PC-9 (cell line): ENCODE results near the gene SULT1E1. TPM values are rescaled to one million over a fixed set of nuclear protein-coding genes. Genes with fewer than 3 reads are reported as not detected.

Source experiments
- BruUV-seq: library from RNA; stranded (reverse); fragments of 400-500 nt; replicated peaks from 2 replicates; lab custom pipeline; 2021; lab: Mats Ljungman, UMichigan
- CTCF ChIA-PET: fragments of 300-600 bp; sonication (Branson Sonifier 250); formaldehyde crosslinking; loops from one replicate; lab custom pipeline; 2022; ENCODE audit warnings: antibody characterized with exemption; lab: Charles Lee
- POLR2A ChIA-PET: fragments of 300-600 bp; sonication (Branson Sonifier 250); formaldehyde crosslinking; loops from one replicate; lab custom pipeline; 2022; ENCODE audit warnings: antibody characterized with exemption; ENCODE audit not compliant: unreplicated experiment; lab: Charles Lee
- DNase-seq, 2 experiments: peaks; one replicate each; pipeline versions ENCODE4 v3.0.0 to v3.0.0-alpha.2; 2015 to 2022; ENCODE audit warnings: mixed read lengths in 1 of 2
- H2AFZ ChIP-seq: fragments of 200-600 bp; sonication (generic); 2 replicates; pipeline ENCODE4 v1.8.1; 2017; ENCODE audit warnings: antibody characterized with exemption
- H3F3A ChIP-seq: fragments of 200-600 bp; sonication (generic); 2 replicates; pipeline ENCODE4 v1.8.1; 2017; ENCODE audit warnings: antibody characterized with exemption, mild to moderate bottlenecking, low read depth; ENCODE audit not compliant: insufficient read depth
- H3K27ac ChIP-seq: fragments of 200-600 bp; sonication (generic); 2 replicates; pipeline ENCODE4 v1.6.1; 2016; ENCODE audit warnings: mixed run types
- H3K27me3 ChIP-seq: fragments of 200-600 bp; sonication (generic); 2 replicates; pipeline ENCODE4 v1.6.1; 2016; ENCODE audit warnings: low read depth, mixed run types; ENCODE audit not compliant: insufficient read depth
- H3K36me3 ChIP-seq: fragments of 200-600 bp; sonication (generic); 2 replicates; pipeline ENCODE4 v1.6.1; 2016; ENCODE audit warnings: low read depth, mixed run types
- H3K4me1 ChIP-seq: fragments of 200-600 bp; sonication (generic); replicated peaks from 2 replicates; pipeline ENCODE4 v1.6.1; 2016; ENCODE audit warnings: mixed run types; ENCODE audit not compliant: insufficient read depth
- H3K4me2 ChIP-seq: fragments of 200-600 bp; sonication (generic); 2 replicates; pipeline ENCODE4 v1.6.1; 2017; ENCODE audit warnings: mixed run types
- H3K4me3 ChIP-seq: fragments of 200-600 bp; sonication (generic); 2 replicates; pipeline ENCODE4 v1.6.1; 2016; ENCODE audit warnings: mixed run types
- H3K79me2 ChIP-seq: fragments of 200-600 bp; sonication (generic); 2 replicates; pipeline ENCODE4 v1.6.1; 2017; ENCODE audit warnings: low read depth, mixed run types
- H3K9me2 ChIP-seq: fragments of 200-600 bp; sonication (generic); 2 replicates; pipeline ENCODE4 v1.8.1; 2017; ENCODE audit warnings: mild to moderate bottlenecking; ENCODE audit not compliant: insufficient read depth
- H3K9me3 ChIP-seq: fragments of 200-600 bp; sonication (generic); 2 replicates; pipeline ENCODE4 v1.8.1; 2016; ENCODE audit warnings: low read depth; ENCODE audit not compliant: insufficient read depth
- H4K20me1 ChIP-seq: fragments of 200-600 bp; sonication (generic); 2 replicates; pipeline ENCODE4 v1.8.1; 2017; ENCODE audit not compliant: insufficient read depth
- CTCF ChIP-seq: fragments of 200-600 bp; sonication (generic); conservative IDR thresholded peaks from 2 replicates; pipeline ENCODE4 v1.6.1; 2017; ENCODE audit warnings: mixed run types, antibody characterized with exemption, mild to moderate bottlenecking, moderate library complexity
- EZH2 ChIP-seq: fragments of 200-600 bp; sonication (generic); IDR thresholded peaks from 2 replicates; pipeline ENCODE4 v1.8.0; 2017; ENCODE audit warnings: antibody characterized with exemption, low read depth
- intact Hi-C: fragments of 100-400 bp; cut with micrococcal nuclease; formaldehyde crosslinking; loops from one replicate; pipeline ENCODE4 v1.10.0; 2022; ENCODE audit not compliant: unreplicated experiment
- total RNA-seq: library from RNA; stranded (reverse); gene quantifications from 2 replicates; pipeline ENCODE4 v1.2.3, GENCODE V29; 2021

Gene SULT1E1
- total RNA-seq, 1 experiment from 2014 or later: not detected

- intact Hi-C loops: loop anchor here (2.0 kb wide), 2 partner anchors 58 to 134 kb away; no protein-coding TSS in a partner anchor
- Histone ChIP-seq H3K36me3 (no peaks in the 10 kb centered on the region), H3K4me1 (no peaks in the 10 kb centered on the region), H3K9me2 (no peaks in the 10 kb centered on the region), H3K27me3 (no peaks in the 10 kb centered on the region), H3K9me3 (no peaks in the 10 kb centered on the region), H3K4me3 (no peak overlapping the region), H3K79me2 (no peaks in the 10 kb centered on the region), H4K20me1 (no peaks in the 10 kb centered on the region), H3K4me2 (no peak overlapping the region), H2AFZ (no peak overlapping the region), H3F3A (no peaks in the 10 kb centered on the region), H3K27ac (no peak overlapping the region)
- no TSS peak for BruUV-seq
- ChIA-PET CTCF (interaction anchor here (0.8 kb wide), 1 partner anchor 58 kb away, joined by 4 read pairs; no protein-coding TSS in a partner anchor), POLR2A (no interaction called here)
- TF ChIP-seq EZH2 (no peak), CTCF (no peak)
- no peak for DNase-seq
Measured at GRCh38 chr4:69823048-69823447, 36.9 kb downstream of the SULT1E1 start.

GRCh38 chr4:69822198-69822597 lies 37.7 kb downstream of the SULT1E1 start:
- no peaks in the 10 kb centered on the region for H3K9me2 ChIP-seq
- H3K4me1 ChIP-seq: no peaks in the 10 kb centered on the region
- H3K4me3 ChIP-seq: no peak overlapping the region
- H3K9me3 ChIP-seq: no peaks in the 10 kb centered on the region
- H3K4me2 ChIP-seq: no peak overlapping the region
- H3K36me3 ChIP-seq: no peaks in the 10 kb centered on the region
- TF ChIP-seq CTCF: no peak
- TF ChIP-seq EZH2: no peak
- no peaks in the 10 kb centered on the region for H4K20me1 ChIP-seq
- no peaks in the 10 kb centered on the region for H3F3A ChIP-seq
- DNase-seq: no peak
- ChIA-PET POLR2A (interaction anchor here (0.6 kb wide), 1 partner anchor 376 kb away, joined by 4 read pairs; no protein-coding TSS in a partner anchor), CTCF (interaction anchor here (0.6 kb wide), 1 partner anchor 710 kb away, joined by 3 read pairs; no protein-coding TSS in a partner anchor)
- intact Hi-C loops: loop anchor here (2.0 kb wide), 2 partner anchors 59 to 133 kb away; no protein-coding TSS in a partner anchor
- H3K79me2 ChIP-seq: no peaks in the 10 kb centered on the region
- no peak overlapping the region for H2AFZ ChIP-seq
- H3K27me3 ChIP-seq: no peaks in the 10 kb centered on the region
- no peak overlapping the region for H3K27ac ChIP-seq
- BruUV-seq: no TSS peak

GRCh38 chr4:69818060-69818639 lies 41.8 kb downstream of the SULT1E1 start:
- CTCF ChIA-PET: no interaction called here
- TF ChIP-seq EZH2: no peak
- no TSS peak for BruUV-seq

More at GRCh38 chr4:69818060-69818639, 41.8 kb downstream of the SULT1E1 start:
- Histone ChIP-seq H3K4me3 (no peak overlapping the region), H2AFZ (no peak overlapping the region), H3F3A (no peaks in the 10 kb centered on the region), H3K27ac (no peak overlapping the region), H3K4me1 (no peaks in the 10 kb centered on the region), H3K4me2 (no peak overlapping the region), H4K20me1 (no peaks in the 10 kb centered on the region), H3K9me2 (no peaks in the 10 kb centered on the region), H3K27me3 (no peaks in the 10 kb centered on the region), H3K9me3 (no peaks in the 10 kb centered on the region), H3K36me3 (no peaks in the 10 kb centered on the region), H3K79me2 (no peaks in the 10 kb centered on the region)
- POLR2A ChIA-PET: no interaction called here
- intact Hi-C loops: no loop called here
- DNase-seq: no peak
